Kidney epithelial cell (primary cell): Measurements from ENCODE around the gene GABPA. TPM values are rescaled to one million over a fixed set of nuclear protein-coding genes. Genes with fewer than 3 reads are reported as not detected.
"Not testable (repeated sequence)": the region's sequence is repeated elsewhere in the genome, so short reads cannot be mapped to it uniquely, and the experiment has no call there.

Source experiments
- DNase-seq: peaks from one replicate; pipeline ENCODE4 v3.0.0-alpha.2; 2010; ENCODE audit warnings: low read depth
- H3K27me3 ChIP-seq: 2 replicates; pipeline ENCODE4 v1.6.0; 2011; ENCODE audit warnings: low read length; ENCODE audit not compliant: control insufficient read depth, insufficient read depth
- H3K36me3 ChIP-seq: 2 replicates; pipeline ENCODE4 v1.5.1; 2011; ENCODE audit warnings: low read length; ENCODE audit not compliant: control insufficient read depth, insufficient read depth
- H3K4me3 ChIP-seq: 2 replicates; pipeline ENCODE4 v1.5.1; 2011; ENCODE audit warnings: low read depth, mild to moderate bottlenecking, control low read depth, low read length
- total RNA-seq: library from RNA; depleted of rRNA; stranded (reverse); fragments of >200 nt; gene quantifications from 2 replicates; pipeline ENCODE4 v1.2.3, GENCODE V29; 2015
- TF ChIP-seq, protein P1 (sequence below): IDR thresholded peaks from 2 replicates; pipeline ENCODE4 v1.5.1; 2011; ENCODE audit warnings: mild to moderate bottlenecking, moderate library complexity, low read length, control low read depth, inconsistent platforms; ENCODE audit not compliant: insufficient read depth, poor library complexity, severe bottlenecking

The GABPA gene
- total RNA-seq, 1 donor from 2014 or later = 16.6 TPM

- Histone ChIP-seq H3K36me3 (no peaks in the 10 kb centered on the region), H3K27me3 (no peaks in the 10 kb centered on the region), H3K4me3 (no peak overlapping the region)
- no peak for DNase-seq
- TF ChIP-seq, protein P1, sequence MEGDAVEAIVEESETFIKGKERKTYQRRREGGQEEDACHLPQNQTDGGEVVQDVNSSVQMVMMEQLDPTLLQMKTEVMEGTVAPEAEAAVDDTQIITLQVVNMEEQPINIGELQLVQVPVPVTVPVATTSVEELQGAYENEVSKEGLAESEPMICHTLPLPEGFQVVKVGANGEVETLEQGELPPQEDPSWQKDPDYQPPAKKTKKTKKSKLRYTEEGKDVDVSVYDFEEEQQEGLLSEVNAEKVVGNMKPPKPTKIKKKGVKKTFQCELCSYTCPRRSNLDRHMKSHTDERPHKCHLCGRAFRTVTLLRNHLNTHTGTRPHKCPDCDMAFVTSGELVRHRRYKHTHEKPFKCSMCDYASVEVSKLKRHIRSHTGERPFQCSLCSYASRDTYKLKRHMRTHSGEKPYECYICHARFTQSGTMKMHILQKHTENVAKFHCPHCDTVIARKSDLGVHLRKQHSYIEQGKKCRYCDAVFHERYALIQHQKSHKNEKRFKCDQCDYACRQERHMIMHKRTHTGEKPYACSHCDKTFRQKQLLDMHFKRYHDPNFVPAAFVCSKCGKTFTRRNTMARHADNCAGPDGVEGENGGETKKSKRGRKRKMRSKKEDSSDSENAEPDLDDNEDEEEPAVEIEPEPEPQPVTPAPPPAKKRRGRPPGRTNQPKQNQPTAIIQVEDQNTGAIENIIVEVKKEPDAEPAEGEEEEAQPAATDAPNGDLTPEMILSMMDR = no peak
Measured at GRCh38 chr21:25700741-25701140, 34.0 kb upstream of the GABPA start.

GRCh38 chr21:25701529-25701928, 33.2 kb upstream of the GABPA start:
- no peak for DNase-seq
- TF ChIP-seq, protein P1 = no peak
- Histone ChIP-seq H3K27me3 (no peaks in the 10 kb centered on the region), H3K36me3 (no peaks in the 10 kb centered on the region), H3K4me3 (no peak overlapping the region)

DNA sequence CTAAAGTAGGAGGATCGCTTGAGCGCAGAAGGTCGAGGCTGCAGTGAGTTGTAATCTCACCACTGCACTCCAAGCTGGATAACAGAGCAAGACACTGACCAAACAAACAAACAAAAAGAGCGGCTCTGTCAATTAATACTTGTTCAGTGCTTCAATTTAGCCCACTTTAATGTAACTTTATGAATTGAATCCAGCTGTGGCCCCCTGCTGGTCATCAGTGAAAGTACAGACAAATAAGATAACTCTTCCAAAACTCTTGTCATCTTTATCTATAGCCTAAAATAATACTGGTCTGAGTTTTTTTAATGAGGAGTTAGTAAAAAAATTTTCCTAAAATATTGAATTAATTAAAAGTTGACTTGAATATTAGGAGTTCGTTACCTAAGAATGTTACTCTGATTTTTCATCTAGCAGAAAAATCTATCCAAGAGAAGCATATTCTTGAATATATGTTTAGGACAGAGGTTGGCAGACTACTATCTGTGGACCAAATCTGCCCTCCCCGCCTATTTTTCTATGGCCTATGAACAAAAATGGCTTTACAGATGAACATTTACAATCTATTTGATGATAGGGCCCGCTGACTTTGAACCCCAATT, 26.2 kb upstream of the GABPA start:
- DNase-seq = no peak
- TF ChIP-seq, protein P1 = peak; percentile 67
- H3K4me3 ChIP-seq = no peak overlapping the region
- no peaks in the 10 kb centered on the region for H3K27me3 ChIP-seq
- no peaks in the 10 kb centered on the region for H3K36me3 ChIP-seq

GRCh38 chr21:25709684-25710265, 25.0 kb upstream of the GABPA start:
- TF ChIP-seq, protein P1 = peak; percentile 4
- H3K27me3 ChIP-seq = no peaks in the 10 kb centered on the region
- DNase-seq = no peak
- H3K36me3 ChIP-seq = no peaks in the 10 kb centered on the region
- no peak overlapping the region for H3K4me3 ChIP-seq

DNA sequence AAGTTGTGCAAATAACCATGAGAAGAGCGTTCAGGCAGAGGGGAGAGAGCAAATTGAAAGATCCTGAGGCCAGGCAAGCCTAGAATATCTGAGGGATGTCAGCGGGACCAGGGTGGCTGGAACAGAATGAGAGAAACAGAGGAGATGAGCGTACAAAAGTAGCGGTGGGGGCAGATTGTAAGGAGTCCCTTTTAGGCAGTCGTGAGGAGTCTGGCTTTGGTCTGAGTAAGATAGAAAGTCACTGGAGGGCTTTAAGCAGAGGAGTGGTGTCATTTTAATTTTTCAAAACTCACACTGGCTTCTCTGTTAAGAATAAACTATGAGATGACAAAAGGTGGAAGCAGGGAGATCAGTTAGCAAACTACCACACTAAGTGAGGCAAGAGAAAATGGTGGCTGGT, 24.2 kb upstream of the GABPA start:
- TF ChIP-seq, protein P1 = no peak
- no peak for DNase-seq

DNA sequence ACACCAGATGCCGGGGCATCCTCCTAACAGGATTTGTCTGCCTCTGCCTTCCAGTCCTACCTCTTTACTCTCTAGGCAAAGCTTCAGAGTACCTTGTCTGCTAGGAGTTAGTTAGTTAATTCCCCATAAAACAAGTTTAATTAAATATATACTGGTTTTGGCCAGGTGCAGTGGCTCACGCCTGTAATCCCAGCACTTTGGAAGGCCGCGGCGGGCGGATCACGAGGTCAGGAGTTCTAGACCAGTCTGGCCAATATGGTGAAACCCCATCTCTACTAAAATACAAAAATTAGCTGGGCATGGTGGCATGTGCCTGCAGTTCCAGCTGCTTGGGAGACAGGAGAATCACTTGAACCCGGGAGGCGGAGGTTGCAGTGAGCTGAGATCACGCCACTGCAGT, 20.7 kb upstream of the GABPA start:
- not testable (repeated sequence) for DNase-seq, H3K4me3 ChIP-seq, H3K36me3 ChIP-seq, H3K27me3 ChIP-seq

More for the DNA sequence above, 24.2 kb upstream of the GABPA start:
- no peaks in the 10 kb centered on the region for H3K27me3 ChIP-seq
- H3K36me3 ChIP-seq = no peaks in the 10 kb centered on the region
- no peak overlapping the region for H3K4me3 ChIP-seq
